Inferior parietal cortex (tissue), 1 donor: Measurements from ENCODE around the gene CHD9NB.
"Not testable (repeated sequence)": the region's sequence is repeated elsewhere in the genome, so short reads cannot be mapped to it uniquely, and the experiment has no call there.

Experiments
- DNase-seq: peaks from one replicate; pipeline ENCODE4 v3.0.0-alpha.2; 2016; ENCODE audit errors: extremely low spot score

Gene CHD9NB

DNA sequence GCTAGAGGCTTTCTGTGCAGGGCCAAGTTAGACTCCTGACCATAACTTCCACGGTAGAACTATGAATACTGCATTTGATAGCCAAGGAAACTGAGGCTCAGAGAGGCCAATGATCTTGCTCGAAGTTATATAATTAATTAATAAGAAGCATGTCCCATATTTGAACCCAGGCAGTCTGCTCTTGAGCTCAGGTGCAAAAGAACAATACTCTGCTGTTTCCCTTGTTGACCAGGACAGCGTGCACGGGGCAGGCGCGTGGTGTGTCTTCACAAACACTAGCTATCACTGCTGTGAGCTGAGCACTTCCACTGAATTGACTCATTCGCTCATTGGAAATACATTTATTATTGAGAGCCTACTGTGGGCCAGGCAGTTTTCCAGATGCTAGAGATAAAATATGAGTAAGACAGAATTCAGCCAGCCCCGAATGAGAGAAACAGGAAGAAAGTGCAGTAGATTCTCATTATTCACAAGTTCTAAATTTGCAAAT is 3.7 kb upstream of the CHD9NB start:
- DNase-seq, result no peak

DNA sequence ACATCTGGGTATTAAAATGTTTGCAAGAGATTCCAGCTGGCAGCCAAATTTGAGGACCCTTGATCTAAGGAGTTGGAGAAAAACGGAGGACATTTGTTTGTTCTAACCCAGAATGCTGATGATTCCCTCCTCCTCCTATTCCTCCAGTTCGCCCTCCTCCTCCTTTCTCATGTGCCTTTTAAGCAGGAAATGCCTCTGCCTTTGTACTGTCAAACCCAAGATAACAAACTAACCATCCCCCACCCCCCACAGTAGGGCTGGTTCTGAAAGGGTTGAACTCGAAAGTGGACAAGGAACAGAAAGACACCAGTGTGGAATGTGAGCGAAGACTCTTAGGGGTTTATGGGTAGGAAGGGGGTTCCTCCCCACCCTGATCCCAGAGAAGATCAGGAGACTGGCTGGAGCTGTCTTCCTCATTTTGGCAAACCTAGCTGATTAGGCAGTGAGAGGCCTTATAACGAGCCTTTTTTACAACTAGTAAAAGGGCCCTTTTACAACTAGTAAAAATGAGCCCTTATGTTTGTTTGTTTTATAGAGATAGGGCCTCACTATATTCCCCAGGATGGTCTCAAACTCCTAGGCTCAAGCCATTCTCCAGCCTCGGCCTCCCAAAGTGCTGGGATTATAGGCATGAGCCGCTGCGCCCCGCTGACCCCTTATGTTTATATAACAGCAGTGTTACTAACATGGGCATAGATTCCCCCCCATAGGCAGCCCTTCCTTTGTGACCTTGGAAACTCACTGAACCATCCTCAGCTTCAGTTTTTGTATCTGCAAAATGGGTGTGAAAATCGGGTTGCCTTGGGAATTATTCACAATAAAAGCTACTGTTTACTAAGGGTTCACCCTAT is 3.1 kb upstream of the CHD9NB start:
- peak; percentile 61 for DNase-seq

DNA sequence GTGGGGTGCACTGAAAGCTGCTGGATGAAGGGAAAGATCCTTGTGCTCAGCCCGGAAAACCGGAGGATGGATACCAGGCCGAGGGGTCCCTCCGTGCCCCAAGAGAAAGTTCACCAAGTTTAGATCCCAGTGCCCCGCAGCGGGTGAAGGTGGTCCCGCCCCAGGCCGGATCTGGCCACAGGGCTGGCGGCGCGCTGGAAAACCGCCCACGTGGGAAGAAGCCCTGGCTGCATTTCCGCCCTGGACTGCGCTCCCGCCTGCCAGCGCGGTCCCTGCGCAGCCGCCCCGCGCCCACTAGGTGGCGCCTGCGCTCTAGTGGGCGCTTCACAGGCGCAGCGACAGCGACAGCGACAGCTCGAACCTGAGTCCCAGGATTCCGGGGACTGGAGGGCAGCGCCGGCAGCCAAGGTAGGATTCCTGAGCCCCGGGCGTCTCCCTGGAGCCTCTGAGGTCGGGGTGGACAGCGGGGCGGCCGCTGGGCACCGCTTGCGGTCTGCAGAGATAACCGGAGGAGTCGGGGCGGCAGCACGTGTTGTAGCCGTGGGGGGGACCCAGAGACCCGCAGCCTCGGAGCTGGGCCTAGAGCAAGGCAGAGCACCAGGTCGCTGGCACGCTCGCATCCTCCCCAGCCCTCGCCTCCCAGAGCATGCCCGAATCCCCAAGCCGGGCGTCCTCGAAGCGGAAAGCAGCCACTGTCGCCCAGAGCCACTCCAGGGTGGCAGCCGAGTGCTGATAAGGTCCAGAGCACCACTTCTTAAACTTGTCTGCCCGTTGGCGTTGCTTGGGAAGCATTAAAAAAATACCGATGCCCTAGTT is 2.2 kb upstream of the CHD9NB start, which contains the start of gene CHD9:
CHD9 (plus strand) TSS at position 322 of the 816 bp plus-strand sequence. CDS start 101,099 bp downstream, outside the sequence.
- peak; percentile 89 for DNase-seq

DNA sequence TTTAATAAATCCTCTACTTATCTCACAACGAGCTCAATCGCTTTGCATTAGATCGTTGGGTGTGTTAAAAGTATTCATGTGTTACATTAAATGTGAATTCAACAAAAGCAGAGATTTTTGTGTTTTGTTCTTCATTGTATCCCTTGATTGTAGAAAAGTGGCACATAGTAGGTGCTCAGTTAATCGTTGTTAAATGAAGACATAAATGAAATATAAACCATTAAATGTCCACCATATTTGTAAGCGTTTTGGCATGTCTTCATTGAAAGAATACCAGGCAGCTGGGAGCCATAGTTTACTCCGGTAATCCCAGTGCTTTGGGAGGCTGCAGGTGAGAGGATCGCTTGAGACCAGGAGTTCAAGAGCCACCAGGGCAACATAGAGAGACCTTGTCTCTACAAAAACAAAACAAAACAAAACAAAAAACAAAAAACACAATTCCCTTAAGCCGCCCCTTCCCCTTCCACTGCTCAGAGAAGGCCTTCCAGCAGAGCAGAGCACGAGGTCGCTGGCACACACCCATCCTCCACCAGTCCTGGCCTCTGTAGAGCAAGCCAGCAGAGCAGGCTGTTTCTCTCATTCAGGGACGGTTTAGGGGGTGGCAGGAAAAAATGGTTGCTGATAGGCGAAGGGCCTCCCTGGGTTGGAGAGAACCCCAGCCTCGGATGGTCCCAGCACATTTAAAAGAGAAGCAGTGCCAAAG is 1.4 kb upstream of the CHD9NB start:
- DNase-seq, result no peak

DNA sequence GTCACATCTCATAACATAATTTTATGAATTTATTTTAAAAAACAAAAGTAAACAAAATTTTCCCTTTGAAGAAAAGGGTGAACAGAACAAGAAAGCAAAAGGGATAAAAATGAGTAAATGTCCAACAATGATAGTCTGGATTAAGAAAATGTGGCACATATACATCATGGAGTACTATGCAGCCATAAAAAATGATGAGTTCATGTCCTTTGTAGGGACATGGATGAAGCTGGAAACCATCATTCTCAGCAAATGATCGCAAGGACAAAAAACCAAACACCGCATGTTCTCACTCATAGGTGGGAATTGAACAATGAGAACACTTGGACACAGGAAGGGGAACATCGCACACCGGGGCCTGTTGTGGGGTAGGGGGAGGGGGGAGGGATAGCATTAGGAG is 1.4 kb downstream of the CHD9NB start:
- DNase-seq, result not testable (repeated sequence)

DNA sequence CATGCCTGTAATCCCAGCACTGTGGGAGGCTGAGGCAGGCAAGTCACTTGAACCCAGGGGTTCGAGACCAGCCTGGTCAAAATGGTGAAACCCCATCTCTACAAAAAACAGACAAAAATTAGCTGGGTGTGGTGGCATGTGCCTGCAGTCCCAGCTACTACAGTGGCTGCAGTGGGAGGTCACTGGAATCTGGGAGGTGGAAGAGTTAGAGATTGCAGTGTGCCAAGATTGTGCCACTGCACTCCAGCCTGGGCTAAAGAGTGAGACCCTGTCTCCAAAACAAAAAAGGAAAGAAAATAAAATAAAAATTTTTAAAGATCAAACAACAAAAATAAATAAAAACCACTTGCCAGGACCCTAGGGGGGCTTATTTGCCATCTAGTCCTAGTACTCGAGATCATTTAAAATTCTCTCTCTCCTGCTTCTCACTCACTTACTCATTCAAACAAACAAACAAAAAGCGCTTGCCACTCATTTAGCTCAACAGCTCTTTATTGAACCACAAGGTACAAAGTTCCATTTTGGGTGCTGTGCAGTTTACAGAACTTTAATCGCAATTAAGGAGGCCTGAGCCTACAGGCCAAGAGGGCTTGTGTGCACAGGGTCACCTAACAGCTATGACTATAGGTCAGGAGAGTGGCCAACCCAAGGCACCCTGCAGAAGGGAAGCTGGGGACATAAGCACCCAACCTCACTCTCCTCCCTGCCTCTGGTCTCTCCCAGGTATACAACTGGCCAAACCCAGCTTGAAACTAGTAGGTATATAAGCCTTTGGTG is 4.4 kb downstream of the CHD9NB start:
- DNase-seq, result no peak

DNA sequence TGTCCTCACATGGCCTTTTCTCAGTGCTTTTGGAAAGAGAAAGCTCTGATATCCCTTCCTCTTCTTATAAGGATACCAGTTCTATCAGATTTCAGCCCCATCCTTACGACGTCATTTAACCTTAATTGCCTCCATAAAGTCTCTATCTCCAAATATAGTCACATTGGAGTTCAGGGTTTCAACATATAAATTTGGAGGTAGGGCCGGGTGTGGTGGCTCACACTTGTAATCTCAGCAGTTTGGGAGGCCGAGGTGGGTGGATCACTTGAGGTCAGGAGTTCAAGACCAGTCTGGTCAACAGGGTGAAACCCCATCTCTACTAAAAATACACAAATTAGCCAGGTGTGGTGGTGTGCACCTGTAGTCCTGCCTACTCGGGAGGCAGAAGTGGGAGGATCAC is 5.2 kb downstream of the CHD9NB start:
- not testable (repeated sequence) for DNase-seq

DNA sequence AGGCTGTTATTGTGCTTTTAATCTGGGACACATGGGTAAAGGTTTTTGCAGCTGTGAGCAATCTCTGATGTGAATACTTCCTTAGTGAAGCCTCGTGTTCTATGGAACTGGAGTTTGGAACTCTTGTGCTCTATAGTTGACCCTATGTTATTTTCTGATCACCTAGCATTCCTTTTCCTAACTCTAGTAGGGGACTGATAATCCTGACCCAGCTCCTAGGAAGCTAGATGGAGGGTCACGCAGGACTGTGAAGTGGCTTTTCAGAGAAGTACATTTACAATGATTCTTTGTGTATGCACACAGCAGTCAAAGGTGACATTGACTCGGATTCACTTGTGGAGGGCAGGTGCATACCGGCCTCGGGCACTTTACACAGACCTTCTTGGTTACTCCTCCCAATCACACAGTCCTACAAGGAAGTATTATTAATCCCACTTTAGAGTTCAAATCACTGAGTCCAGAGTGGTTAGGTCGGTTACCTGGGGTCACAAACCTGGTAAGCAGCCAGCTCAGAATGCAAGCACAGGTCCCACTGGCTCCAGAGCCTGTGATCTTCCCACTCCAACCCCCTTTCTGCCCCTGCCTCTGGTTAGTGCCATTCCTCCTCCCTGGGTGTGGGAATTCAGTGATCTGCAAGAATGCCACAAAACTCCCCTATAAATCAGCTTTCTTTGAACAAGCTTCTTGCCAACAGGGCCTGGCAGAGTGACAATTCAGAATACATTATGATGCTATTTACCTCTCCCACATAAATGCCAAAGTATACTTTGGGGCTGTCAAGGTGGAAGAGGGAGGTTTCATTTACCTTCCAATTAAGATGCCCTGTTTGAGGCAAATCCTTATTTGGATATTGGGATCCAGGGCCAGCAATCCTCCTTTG is 7.1 kb downstream of the CHD9NB start:
- DNase-seq, result no peak

DNA sequence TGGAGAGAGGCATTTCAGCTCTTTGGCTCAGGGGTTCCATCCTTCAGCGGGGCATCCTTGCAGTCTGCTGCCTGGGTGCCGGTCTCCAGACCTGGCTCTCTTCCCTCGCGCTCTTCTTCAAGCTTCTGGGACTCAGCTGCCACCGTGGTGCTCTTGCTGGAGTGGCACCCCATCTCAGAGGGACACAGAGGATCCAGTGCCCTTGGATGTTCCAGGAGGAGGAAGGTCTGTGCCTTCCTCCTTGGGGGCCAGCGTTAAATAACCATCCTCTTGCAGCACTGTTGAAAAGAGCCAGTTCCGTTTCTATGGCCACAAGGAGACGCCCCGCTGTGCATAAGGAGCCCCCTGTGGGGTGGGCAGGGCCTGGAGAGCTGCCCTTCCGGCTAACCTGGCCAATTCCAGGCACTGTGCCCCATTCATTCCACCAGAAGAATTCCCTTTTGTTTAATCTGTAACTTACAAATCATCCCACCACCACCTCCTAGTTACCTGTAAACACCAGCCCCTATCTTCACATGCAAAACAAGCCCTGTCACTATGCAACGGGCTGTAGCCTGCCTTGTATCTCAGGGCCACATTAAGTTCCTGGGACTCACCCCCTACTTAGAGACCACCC is 8.6 kb downstream of the CHD9NB start:
- DNase-seq, result no peak

DNA sequence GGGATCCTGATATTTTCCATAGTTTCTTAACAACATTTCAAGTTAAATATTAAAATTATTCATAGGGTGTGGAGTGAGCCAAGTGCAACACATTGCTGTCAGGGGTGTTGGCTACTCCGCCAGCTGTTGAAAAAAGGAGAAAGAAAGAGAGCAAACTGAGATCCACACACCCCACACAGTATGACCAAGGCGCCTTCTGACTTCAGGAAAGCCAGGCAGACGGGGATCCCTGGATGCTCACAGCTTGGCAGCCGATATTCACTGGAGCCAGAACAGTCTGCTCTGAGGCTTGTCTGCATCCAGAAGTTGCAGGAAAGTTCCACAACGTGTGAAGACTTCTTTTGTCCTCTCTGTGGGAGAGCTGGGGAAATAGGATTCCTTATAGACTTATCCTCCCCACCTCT is 9.3 kb downstream of the CHD9NB start:
- no peak for DNase-seq

DNA sequence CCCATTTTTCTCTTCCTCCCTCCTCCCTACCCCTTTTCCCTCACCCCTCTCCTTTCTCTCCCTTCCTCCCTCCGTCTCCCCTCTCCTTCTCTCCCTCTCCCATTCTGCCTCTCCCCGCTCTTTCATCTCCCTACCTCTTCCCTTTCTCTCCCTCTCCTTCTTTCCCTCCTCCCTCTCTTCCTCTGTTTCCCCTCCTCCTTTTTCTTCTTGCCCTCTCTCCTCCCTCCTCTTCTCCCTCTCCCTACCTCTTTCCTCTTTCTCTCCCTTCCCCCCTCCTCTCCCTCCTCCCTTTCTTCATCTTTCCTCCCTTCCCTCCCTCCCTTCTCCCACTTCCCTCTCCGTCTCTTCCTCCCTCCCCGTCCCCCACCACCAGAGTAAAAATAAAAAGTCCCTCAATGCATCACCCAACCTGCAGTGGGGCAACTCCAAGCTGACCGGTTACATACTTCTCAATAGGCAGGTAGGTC is 10.4 kb downstream of the CHD9NB start:
- DNase-seq, result no peak

DNA sequence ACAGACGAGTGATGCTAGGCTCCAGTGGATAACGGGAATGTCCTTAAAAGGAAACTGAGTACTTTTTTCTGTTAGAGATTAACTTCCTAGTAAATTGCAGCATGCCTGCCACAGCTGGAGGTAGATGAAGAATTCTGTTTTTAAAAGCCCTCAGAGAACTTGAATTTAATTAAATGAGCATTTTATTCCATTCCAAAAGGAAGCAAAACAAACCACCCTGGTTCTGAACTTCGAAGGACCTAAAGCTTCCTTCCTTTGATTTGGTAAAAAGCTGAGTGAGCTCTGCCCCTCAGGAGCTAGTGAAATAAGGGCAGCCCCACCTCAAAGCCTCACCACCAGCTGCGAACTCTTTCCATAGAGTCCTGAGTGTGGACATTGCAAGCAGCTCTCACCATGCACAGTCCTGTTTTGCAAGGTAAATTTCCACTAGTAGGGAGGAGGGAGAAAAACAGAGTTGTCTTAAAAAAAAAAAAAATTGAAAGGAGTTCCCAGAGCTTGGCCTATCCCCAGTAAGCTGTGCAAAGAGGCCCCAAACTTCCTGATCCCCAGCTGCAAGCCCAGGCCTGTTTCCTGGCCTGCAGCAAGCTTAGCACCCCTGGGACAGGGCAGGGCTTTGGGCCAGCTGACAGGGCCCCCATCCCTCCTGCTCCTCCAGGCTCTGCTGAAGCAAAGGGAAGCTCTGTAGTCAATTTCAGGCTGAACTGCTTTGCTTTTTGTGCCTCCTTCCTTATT is 11.2 kb downstream of the CHD9NB start:
- no peak for DNase-seq

DNA sequence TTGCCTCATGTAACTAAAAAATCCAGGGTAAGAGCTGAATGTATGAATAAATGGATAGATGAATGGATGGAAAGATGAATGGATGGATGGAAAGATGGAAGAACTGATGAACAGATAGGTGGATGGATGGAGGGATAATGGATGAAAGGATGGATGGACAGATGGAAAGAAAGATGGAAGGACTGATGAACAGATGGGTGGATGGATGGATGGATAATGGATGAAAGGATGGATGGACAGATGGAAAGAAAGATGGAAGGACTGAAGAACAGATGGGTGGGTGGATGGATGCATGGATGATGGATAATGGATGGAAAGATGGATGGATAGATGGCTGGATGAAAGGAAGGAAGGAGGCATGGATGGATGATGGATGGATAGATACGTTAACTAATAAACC is 11.9 kb downstream of the CHD9NB start:
- no peak for DNase-seq

DNA sequence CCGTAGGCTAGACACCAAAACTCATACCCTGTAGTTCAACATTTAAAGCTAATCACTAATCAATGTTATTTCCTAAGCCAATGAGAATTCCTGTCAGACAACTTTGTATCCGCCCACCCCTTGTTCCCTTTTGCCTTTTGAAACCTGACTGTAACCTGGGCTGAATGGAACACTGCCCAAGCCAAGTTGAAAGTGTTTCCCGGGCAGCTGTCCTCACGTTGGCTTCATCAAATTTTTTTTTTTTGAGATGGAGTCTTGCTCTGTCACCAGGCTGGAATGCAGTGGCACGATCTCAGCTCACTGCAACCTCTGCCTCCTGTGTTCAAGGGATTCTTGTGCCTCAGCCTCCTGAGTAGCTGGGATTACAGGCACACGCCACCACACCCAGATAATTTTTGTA is 16.0 kb downstream of the CHD9NB start:
- DNase-seq, result not testable (repeated sequence)

DNA sequence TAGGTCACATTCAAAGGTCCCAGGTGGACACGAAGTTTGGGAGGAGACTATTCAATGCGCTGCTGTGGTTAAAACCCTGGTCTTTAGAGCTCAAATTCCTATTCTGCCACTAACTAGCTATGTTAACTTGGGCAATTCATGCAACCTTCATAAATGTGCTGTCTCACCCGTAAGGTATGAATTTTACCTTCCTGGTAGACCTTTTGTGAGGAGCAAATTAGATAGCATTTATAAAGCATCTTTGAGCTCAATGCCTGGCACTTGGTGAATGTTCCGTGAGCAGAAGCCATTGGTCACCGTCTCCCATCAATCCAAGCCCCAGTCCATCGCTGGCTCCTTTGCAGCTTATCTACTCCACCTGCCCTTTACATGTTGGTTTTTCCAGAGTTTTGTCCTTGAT is 16.6 kb downstream of the CHD9NB start:
- DNase-seq, result no peak

DNA sequence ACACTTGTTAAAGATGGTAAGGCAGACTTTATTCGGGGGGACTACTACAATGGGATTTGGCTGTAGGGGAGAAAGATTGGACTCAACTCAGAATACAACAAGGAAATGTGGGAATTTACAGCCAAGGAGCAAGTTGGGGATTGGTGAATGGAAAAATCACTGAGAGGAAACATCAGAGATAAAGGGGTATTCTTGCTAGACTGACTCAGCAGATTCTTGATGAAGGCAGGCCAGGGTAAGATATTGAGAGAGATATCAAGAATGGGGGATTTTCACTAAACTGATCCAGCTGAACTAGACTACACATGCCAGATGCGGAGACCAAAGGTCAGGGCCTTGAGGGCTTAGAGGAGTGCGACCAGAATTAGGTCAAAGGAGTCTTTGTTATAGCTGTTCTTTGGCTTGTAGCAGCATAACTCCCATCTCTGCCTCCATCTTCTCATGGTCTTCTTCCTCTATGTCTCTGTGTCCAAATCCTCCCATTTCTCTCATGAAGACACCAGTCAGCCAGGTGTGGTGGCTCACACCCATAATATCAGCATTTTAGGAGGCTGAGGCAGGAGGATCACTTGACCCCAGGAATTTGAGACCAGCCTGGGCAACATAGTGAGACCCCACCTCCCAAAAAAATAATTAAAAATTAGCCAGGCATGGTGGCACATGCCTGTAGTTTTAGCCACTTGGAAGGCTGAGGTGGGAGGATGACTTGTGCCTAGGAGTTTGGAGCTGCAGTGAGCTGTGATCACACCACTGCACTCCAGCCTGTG is 17.3 kb downstream of the CHD9NB start:
- no peak for DNase-seq

DNA sequence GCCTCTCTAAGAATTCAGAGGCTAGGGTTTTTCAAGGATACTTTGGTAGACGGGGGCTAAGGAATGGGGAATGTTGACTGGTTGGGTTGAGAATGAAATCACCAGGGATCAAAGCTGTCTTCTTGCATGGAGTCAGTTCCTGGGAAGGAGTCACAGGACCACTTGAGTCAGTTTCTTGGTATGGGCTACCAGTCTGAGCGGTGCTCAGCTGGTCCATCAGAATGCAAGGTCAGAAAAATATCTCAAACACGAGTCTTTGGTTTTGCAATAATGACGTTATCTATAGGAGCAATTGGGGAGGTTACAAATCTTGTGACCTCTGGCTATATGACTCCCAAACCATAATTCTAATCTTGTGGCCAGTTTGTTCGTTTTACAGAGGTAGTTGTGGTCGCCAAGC is 18.4 kb downstream of the CHD9NB start:
- DNase-seq, result no peak

DNA sequence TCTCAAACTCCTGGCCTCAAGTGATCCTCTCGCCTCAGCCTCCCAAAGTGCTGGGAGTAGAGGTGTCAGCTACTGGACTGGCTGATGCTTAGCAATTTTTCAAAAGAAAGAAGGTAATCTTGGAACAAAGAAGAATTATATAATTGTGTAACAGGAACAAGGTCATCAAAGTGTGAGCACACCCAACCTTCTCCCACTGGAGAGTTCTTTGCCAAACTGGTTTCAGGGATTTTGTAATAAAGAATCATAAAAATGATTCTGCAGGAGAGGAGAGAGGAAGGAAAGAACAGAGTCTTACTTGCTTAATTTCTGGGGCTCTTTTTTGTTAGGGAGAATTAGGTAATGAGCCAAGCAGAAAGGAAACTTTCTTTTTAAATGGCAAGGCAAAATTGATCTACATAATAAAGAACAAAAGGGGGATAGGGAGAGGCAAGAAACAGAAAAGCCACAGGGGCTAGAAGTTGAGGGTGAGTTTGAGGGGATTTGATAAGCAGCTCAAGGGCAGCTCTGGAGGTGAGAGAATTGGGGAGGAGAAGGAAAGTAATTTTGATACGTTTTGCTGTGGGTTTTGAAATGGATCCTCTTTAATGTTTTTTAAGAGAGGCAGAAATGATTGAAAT is 21.3 kb downstream of the CHD9NB start:
- DNase-seq, result no peak
